SHP77 (cell line): ENCODE results near the gene MYBBP1A.

Experiments
- DNase-seq, 2 experiments: peaks; one replicate each; lab custom pipeline; 2025; lab: John Stamatoyannopoulos, UW

The MYBBP1A gene

DNA sequence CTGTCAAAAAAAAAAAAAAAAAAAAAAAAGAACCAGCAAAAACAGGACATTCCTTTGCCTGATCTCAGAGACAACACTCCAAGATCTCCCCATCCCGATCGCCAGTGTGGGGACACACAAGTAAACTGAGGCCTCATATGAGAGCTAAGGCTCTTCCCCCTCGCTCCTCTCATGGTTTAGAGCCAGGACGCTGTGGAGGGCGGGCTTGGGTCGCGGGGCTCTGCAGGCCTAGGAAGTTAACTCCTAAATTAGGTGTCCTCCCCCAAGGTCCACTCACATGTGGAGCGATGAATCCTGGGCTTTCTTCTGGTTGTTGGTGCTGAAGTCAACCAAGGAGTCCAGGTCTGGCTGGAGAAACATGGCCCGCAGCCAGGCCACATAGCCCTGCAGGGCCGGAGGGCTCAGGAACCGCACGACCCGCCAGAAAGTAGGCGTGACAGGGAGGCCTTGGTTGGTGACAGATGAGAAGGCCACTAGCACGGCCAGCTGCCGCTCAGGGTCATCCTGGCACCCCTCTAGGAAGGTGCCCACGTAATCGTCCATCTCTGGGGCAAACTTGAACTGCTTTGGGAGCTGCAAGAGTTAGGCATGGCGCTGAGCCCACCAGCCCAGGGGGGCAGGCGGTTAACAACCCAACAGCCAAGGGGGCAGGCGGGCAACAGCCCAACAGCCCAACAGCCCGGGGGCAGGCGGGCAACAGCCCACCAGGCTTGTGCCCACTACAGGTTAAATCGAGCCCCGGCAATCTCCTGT lies 5.2 kb downstream of the MYBBP1A start:
- DNase-seq: no peak

DNA sequence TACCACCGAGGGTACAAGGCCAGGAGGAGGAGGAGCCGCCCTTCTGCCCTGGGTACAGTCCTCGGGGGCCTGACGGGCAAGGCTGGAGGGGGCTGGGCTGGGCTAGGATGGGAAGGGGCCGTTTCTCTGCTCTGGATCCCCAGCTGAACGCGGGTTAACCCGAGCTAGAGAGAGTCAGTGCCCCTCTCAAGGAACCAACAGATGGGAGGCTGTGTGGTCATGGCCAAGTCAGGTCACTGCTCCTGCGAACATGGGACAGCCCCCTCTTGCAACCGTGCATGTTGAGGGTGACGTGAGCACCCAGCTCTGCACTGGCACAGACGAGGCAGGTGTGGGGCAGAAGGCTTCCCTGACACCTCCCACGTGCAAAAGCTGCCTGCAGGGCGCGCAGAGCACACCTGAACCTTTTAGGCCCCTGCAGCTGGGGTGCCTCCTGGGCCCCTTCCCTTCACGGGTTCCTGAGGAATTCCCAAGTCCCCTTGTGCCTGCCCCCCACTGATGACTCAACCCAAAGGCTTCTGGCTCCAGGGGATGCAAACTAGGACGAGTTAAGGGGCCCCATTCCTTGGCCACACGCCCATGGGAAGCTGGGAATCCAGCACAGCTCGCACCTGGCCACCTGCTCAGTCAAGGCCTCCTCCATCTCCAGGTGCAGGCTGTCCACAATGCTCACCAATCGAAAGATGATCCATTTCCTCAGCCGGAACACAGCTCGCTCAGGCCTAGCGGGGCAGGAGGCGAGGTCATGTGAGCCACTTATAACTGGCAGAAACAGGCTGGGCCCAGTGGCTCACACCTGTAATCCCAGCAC lies 6.3 kb downstream of the MYBBP1A start:
- DNase-seq: no peak

DNA sequence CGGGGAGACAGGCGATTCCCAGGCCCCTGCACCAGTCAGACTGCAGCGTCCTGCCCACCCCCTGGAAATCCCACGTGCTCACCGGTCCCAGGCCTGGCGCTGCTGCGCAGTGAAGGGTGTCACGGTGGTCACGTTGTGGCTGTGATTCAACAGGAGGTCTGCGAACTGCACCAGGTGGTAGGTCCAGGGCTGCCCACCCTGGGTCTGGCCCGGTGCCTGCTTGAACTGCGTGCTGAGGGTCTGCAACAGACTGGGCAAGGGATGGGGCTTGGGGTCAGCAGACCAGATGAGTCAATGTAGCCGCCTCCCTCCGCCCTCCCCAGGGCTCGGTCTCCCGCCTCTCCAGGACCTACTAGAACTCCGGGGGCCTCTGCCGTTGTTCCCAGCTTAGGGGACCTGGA lies 7.1 kb downstream of the MYBBP1A start:
- no peak for DNase-seq

DNA sequence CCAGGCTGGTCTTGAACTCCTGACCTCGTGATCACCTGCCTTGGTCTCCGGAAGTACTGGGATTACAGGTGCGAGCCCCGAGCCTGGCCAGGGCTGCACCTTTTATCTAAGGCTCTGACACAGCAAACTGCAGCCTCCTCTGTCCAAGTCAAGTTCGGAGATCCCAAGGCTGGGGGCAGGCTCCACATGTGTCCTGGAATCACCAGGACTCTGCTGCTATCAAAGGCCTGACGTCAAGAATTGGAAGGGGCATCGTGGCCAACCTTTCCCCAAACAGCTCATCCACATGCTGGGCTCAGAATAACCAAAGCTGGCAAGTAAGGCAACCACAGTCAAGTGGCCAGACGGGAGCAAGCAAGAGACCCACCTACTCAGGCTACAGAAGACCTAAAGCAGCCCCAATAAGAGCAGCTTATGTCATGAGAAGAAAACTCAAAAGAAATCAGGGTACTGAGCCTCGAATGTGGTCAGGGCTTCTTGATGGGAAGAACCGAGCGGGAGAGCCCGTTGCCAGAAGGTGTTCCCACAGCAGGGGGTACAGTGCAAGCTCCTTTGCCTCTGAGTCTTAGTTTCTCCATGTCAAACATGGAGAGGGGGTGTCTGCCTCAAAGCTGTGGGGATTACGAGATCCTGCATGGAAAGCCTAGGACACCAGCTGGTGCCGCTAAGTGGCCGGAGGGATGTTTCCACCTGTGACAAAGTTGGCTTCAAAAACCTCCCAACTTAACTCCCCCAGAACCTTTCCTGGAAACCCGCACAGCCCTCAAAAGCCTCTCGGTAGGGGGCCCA lies 7.9 kb downstream of the MYBBP1A start:
- no peak for DNase-seq

DNA sequence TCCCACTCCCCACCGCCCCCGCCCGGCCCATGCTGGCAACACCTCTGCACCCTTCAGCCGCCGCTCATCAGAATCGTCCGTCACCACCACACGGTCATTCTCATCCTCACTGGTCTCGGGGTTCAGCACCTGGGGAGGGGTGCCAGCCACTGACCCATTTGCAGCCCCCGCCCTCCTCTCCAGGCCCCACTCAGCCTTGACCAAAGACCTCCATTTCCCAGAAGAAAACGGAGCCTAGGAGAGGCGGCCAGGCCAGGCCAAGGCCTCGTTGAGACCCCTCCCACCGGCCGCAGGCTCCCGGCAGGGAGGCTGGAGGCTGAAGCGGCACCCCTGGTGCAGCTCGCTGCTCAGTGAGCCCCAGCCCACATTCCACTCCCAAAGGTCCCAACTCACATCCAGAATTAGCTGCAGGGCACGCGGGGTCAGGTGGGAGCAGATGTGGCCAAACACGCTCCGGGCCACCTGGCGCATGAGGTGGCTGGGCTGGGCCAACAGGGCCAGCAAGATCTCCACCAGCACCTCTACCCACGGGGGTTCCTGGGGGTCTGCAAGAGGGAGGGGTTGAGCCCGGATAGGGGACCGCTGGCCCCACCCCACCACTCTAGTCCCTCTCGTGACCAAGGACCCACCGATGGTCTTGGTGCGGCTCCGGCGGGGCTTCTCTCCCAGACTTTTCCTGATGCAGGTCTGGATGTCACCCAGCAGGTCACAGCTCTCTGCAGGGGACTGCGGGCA lies 9.8 kb downstream of the MYBBP1A start:
- DNase-seq: no peak

DNA sequence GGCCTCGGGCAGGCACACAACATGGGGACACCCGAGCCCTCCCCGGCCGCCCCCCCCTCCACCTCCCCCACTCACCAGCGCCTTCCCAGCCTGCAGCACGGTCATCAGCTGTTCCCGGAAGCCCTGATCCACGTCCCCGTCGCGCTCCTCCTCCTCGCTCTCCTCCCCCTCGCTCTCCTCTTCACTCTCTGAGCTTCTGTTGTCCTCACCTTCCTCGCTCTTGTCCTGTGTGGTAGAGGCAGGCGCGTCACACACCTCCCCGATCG lies 10.3 kb downstream of the MYBBP1A start:
- DNase-seq: no peak

DNA sequence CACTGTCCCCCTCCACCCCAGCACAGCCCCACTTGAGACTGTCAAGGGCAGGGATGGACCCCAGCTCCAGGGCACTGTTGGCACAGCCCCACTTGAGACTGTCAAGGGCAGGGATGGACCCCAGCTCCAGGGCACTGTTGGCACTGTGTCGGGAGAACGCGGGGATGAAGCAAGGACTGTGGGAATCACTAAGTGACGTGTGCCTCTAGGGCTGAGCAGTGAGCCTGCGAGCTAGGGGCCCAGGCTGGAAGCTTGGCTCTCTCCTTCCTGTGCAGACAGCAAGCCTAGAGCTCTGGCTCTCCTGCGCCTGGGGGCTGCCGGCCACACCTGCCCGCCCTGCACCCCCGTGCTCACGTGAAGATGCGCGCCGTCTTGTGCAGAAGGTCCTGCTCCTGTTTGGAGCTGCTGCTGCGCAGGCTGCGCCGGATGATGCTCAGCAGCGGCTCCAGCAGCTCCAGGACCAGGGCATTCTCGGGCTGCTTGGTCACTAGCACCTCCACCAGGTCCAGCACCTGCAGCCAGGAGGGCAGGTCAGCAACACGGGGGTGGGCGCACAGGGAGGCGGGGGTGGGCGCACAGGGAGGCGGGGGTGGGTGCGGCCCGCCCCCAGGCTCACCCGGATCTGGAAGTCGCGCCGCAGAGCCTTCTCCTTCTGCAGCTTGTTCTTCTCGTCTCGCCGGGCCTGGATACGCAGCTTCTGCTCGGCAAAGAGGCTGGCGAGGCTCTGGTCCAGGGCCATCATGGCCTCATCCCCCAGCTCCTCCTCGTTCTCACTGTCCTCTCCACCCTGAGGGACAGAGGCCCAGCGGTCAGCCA lies 10.8 kb downstream of the MYBBP1A start:
- no peak for DNase-seq

DNA sequence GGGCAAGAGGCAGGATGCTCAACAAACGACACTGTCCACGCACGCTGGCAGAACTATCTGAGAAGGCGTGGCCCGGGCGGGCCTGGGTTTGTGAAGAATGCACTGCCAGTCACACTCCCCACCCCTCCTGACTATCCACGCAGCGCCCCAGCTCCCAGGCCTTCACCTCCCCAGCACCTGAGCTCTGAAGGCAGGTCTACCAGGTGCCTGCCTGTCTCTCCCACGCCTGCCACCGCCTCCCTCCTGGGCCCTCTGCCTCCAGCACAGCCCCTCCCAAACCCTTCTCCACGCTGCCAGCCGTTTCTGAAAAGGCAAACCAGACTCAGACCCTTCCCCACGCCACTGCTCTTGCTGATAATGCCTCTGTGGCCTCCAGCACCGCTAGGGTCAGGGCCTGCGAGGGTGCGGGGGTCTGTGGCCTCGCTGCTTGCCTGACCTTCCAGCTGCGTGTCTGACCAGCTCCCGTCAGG lies 11.6 kb downstream of the MYBBP1A start:
- DNase-seq: no peak

DNA sequence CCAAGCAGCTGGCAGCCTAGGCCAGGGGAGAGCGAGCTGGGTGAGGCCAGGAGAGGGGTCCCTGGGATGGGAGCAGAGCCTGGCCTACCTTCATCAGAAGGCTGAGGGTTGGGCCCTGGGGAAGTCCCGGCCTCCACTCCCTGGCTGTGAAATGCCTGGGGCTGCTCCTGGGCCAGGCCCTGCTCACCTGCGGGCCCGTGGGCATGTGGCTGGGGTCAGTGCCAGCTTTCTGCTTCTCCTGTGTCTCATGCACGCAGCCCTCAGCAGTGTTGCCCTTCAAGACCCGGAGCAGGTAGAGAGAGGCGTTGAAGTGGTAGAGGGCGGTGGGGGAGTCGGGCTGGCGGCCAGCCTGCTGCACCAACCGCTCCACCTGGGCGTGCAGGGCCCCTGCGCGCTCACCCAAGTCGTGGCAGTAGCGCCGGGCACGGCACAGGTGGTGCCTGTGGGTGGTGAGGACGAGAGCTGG lies 12.4 kb downstream of the MYBBP1A start:
- DNase-seq: no peak

DNA sequence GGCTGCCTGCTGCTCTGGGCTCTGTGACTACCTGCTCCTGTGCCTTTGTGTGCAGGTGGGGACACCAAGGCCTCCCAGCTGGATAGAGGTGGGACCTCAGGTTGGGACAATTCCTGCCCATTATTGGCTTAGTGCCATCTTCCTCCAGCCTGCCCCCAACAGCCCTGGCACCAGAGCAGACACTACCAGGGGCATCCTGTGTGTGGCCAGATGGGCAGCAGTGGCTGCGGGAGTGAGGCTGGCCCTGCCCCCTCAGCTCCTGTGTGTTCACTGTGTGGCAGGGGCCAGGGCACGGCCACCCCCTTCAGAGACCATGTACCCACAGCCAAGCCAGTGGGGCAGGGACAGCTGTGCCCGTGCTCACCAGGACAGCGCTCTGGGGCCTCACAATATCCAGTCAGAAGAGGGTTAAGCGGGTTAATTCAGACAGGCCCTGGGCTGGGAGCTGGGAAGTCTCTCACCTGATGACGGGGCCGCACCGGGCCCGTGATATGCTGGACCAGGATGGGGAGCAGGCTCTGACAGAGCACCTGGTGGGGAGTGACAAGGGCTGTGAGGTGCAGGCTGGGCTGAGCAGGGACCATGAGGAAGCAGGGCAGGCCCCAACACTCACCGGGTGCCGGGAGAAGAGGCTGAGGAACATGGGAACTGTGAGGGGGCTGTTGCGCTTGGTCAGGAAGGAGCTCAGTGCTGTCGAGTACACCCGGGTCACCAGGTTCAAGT lies 13.0 kb downstream of the MYBBP1A start:
- DNase-seq: no peak

DNA sequence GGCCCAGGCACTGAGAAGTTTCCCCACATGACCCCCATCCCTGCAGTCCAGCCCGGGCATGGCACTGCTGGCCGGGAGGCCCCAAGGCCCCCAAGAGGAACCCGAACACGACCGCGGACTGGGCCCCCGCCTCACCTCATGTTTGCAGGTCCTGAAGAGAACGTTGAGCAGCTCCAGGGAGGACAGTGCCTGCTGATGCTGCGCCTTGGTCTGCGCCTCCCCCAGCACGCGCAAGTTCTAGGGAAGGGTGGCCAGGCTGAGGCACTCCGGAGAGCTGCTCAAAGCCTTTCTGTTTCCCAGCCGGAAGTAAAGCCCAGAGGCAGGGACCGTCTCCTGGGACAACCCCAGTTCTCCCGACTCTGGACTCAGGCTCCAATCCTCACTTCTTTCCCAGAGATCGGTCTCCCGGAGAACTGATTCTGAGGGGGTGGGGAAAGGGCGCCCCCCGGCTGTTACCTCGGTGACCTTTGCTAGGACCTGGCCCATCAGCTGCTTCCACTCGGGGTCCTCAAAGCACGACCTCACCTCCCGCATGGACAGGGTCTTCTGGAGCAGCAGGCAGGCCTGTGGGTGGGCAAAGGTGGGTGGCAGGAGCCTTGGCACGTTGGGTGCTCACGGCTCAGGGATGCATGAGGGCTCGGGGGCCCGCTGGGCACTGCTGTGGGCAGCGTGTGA lies 13.7 kb downstream of the MYBBP1A start:
- DNase-seq: no peak

DNA sequence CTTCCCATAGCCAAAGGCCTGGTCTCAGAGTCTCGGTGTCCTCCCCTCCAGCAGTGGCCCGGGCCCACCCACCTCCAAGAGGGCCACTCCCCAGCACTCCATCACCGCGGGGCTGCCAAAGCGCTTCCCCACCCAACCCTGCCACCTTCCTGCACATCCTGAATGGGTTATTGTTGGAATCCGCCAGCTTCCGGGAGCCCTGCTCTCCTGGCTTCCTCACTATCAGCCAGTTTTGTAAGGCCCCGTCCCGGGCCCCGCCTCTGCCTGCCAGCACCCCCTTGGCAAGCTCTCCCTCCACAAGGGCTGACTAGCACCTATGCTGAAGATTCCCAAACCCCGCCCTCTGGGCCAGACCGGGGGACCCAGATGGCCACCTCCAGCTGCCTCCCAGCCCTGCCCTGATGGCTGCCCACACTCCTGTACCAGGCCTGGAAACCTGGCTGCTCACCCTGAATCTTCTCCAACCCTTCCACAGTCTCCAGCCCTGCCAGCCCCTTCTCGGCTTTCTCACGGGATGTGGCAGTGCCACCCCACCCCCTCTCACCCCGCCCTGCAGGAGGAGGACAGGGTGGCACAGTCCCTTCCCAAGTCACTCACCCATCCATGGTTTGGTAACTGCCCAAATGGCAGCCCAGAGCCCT lies 14.4 kb downstream of the MYBBP1A start:
- no peak for DNase-seq

DNA sequence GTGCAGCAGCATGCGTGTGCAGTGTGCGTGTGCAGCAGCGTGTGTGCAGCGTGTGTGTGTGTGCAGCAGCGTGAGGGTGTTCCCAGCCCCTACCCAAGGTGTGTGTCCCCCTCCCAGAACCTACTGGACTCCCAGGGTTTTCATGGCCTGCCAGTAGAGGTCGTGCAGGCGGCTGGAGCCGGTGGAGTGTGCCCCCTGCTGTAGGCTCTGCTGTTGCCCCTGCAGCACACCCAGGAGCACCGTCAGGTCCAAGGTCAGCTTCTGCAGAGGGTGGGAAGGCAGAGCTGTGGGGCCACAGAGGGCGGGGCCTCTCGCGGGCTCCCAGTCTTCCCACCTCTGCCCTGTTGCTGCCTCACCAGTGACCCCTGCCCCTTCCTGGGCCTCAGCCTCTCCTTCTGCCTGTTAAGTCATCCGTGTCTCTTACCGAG lies 14.9 kb downstream of the MYBBP1A start:
- DNase-seq: no peak

DNA sequence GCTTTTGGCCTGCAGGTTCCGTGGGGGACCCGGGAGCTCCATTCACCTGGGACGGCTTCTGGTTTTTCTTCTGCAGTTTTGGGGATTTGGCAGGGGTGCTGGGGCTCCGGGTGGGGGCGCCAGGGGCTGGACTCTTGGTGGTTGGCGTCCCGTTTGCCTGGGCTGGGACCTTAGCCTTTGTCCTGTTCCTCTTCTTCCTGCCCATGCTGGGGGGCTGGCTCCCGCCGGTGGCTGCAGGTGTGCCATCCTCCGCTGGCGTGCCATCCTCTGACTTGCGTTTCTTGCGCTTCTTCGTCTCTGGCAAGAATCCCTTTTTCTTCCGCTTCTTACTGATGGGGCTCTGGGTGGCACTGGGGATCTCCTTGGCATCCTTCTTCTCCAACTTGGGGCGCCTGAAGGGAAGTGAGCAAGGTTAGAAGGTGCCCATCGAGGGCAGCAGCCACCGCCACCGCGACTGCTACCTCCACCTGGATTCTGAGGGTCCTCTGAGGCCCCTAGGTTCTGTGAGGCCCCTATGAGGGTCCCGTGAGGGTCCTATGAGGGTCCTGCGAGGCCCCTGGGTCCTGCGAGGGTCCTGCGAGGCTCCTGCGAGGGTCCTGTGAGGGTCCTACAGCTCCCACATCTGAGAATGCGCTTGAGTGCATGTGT lies 15.5 kb downstream of the MYBBP1A start:
- DNase-seq: no peak

DNA sequence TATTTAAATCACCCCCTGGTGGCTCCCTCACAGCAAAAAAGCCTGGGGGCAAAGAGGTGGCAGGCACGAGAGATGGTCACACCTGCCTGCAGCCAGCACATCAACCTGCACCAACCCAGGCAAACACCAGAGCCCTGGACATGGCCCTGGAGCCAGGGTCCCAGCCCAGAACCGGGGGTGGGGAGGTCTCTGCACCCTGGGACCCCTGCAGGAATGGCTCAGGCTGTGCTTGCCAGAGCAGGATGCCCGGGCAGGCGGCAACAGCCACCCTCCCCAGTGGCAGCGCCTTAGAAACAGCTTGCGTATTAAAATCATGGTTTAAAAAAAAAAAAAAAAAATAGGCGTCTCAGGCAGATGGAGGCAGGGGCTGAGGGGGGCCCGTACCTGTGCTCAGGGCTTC lies 16.2 kb downstream of the MYBBP1A start:
- no peak for DNase-seq

DNA sequence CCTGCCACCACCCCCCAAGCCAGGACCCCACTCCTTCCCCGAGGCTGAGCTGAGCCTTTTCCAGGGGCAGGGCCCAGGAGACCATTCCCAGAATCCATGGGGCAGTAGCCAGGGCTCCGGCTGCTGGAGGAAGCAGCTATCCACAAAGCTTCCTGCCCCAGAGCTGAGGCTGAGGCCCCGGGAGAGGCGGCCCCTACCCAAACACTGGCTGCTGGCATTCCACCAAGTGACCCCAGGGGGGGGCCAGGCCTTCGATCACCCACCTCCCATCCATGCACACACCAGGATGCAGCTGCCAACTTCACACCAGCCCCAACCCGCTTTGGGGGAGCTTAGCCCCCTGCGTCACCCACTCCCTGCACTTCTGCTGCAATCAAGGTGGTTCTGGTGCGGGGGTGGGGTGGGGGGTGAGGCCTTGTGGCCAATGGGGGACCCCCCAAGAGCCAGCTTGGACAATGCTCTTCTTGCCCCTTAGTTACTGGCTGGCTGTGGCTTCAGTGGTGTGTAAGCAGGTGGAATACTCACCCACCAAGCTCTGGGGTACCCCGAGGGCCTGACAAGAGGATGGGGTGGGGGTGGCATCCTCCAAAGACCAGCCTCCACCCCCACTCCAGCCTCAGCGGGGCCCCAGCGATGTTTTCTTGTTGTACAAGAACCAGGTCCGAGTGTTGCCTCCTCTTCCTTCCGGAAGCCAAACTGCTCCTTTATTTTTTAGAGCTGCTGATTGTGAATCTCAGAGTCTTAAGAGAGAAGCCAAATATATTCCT lies 16.8 kb downstream of the MYBBP1A start:
- DNase-seq: no peak

DNA sequence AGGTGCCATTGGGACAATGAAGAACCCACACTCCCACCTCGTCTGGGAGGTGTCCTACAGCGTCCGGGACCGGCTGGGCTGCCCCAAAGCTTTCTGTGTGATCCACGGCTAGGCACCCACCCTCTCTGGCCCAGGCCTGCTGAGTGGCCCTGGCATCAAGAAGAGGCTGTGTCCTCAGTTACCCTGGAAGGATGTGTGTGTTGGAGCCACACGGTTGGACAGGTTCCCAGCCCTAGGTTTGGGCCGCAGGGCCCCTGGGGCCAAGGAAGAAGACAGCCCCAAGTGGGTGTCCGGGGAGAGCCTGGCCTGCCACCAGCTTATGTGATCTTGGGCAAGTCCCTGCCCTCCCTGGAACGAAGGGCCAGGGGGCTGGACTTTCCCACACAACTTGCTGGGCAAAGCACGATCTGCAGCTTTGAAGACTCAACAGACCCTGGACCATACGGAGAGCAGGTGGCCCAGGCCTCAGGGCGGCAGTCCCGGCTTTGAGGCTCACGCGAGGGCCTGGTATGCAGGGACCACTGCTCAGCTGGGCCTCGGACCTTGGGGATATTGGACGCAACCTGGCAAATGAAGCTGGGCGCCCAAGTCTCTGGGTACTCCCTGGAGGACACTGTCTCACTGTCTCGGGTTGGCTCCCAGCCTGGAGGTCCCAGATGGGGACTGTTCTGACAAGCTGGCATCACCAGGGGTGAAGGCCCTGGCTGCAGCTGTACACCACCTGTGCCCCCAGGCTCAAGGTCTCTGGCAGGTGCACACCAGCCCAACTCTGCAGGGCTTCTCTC lies 17.5 kb downstream of the MYBBP1A start:
- DNase-seq: no peak
